PC-3 (cell line): ENCODE results near the gene REEP1.

Experiments
- EZH2 ChIP-seq: fragments of 300-600 bp; sonication (generic); IDR thresholded peaks from one replicate; pipeline ENCODE4 v1.6.1; 2017; ENCODE audit warnings: antibody characterized with exemption, mild to moderate bottlenecking, low read length; ENCODE audit not compliant: unreplicated experiment
- TF ChIP-seq, protein P1 (sequence below): fragments of 300-600 bp; sonication (generic); conservative IDR thresholded peaks from 2 replicates; pipeline ENCODE4 v1.5.1; 2017; ENCODE audit warnings: antibody characterized with exemption, low read depth, mild to moderate bottlenecking, low read length

DNA sequence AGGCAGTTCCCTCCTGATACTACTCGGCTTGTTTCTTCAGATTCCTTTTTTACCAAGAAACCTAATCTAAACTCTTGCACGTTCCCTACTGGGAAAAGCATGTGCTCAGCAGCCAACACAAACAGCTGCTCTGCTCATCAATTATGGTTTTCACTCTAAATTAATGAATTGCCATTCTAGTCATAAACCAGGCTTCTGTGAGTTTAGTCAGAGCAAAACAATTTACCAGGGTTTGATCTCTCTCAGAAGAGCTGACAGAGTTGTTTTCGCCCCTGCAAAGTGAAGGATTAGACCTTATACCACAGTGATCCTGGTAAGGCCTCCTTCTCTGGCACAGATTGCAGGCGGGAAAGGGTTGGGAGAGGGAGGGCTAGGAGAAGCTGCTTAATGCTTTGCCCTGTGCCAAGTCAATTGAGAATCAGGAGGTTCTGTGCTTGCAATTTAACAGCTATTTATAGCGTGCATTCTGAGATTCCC lies 57.2 kb downstream of the REEP1 start:
- TF ChIP-seq, protein P1, sequence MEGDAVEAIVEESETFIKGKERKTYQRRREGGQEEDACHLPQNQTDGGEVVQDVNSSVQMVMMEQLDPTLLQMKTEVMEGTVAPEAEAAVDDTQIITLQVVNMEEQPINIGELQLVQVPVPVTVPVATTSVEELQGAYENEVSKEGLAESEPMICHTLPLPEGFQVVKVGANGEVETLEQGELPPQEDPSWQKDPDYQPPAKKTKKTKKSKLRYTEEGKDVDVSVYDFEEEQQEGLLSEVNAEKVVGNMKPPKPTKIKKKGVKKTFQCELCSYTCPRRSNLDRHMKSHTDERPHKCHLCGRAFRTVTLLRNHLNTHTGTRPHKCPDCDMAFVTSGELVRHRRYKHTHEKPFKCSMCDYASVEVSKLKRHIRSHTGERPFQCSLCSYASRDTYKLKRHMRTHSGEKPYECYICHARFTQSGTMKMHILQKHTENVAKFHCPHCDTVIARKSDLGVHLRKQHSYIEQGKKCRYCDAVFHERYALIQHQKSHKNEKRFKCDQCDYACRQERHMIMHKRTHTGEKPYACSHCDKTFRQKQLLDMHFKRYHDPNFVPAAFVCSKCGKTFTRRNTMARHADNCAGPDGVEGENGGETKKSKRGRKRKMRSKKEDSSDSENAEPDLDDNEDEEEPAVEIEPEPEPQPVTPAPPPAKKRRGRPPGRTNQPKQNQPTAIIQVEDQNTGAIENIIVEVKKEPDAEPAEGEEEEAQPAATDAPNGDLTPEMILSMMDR, result no peak
- TF ChIP-seq EZH2, result no peak
